GM12892 (cell line): ENCODE results near the gene PRDM5.

Experiments used
- DNase-seq: peaks from one replicate; pipeline ENCODE4 v3.0.0; 2011; ENCODE audit not compliant: insufficient read length
- FAIRE-seq: peaks from 2 replicates; lab custom pipeline; 2011; peaks lifted over from hg19 to GRCh38; lab: Jason Lieb, UNC
- POLR2A ChIP-seq: IDR thresholded peaks from 2 replicates; pipeline ENCODE4 v1.6.1; 2011; ENCODE audit warnings: low read depth, low read length, control low read depth
- POLR2AphosphoS5 ChIP-seq: IDR thresholded peaks from 2 replicates; pipeline ENCODE4 v1.6.1; 2011; ENCODE audit warnings: low read depth, low read length, control low read depth
- TAF1 ChIP-seq: IDR thresholded peaks from 2 replicates; pipeline ENCODE4 v1.6.1; 2011; ENCODE audit warnings: low read depth, mild to moderate bottlenecking, control low read depth, low read length, borderline replicate concordance

Gene PRDM5

DNA sequence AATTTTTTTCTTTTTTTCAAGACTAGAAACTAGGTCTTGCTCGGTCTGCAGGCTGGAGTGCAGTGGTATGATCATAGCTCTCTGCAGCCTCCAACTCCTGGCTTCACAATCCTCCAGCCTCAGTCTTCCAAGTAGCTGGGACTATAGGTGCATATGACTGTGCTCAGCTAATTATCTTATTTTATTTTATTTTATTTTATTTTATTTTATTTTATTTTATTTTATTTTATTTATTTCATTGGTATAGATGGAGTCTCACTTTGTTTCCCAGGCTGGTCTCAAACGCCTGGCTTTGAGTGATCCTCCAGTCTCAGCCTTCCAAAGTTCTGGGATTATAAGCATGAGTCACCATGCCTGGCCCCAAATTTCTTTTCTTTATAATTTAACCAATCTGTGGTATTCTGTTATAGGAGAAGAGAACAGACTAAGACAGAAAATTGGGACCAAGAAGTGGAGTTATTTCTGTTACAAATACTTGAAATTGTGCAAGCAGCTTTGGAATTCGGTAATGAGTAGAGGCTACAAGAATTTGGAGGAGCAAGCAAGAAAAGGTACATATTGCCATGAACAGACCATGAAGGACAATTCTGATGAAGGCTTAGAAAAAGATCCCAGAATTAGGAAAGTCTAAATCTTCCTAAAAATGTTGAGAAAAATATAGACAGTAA is 4.0 kb upstream of the PRDM5 start:
- FAIRE-seq (no peak), DNase-seq (no peak)
- TF ChIP-seq POLR2A (no peak), POLR2AphosphoS5 (no peak), TAF1 (no peak)

DNA sequence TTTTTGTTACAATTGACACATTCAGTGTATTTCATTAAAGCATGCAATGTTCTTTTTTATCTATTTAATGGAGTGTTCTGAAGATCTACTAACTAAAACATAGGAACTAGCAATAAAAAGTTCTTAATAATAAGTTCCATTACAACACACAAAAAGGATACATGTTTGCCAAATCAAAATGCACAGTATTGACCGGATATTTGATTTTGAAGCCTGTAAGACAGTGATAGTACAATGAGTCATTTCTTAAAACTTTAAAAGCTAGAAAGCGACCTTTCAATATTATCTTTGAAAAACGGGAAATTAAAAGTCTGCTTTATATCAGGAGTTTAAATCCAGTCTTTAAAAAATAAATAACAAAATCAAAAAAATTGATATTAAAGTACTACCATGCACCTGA is 2.4 kb upstream of the PRDM5 start:
- FAIRE-seq: no peak
- no peak for TF ChIP-seq POLR2AphosphoS5
- TF ChIP-seq TAF1: no peak
- TF ChIP-seq POLR2A: no peak

DNA sequence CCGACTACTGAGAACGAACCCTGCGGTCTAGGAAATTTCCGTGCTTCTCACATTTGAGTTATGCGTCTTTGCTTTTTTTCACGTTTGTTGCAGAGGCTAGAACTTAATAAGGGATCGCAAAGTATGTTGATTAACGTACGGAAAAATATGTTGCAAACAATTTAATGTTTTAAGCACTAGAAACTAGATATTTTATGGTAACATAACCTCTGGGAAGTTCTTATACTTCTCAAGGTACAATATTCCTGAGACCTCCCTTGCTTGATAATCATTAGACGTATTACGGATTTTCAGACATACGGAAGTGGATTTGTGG is 639 bp upstream of the PRDM5 start:
- FAIRE-seq (no peak), DNase-seq (no peak)
- TF ChIP-seq TAF1 (no peak), POLR2A (no peak), POLR2AphosphoS5 (no peak)

More for the DNA sequence above, 2.4 kb upstream of the PRDM5 start:
- no peak for DNase-seq

DNA sequence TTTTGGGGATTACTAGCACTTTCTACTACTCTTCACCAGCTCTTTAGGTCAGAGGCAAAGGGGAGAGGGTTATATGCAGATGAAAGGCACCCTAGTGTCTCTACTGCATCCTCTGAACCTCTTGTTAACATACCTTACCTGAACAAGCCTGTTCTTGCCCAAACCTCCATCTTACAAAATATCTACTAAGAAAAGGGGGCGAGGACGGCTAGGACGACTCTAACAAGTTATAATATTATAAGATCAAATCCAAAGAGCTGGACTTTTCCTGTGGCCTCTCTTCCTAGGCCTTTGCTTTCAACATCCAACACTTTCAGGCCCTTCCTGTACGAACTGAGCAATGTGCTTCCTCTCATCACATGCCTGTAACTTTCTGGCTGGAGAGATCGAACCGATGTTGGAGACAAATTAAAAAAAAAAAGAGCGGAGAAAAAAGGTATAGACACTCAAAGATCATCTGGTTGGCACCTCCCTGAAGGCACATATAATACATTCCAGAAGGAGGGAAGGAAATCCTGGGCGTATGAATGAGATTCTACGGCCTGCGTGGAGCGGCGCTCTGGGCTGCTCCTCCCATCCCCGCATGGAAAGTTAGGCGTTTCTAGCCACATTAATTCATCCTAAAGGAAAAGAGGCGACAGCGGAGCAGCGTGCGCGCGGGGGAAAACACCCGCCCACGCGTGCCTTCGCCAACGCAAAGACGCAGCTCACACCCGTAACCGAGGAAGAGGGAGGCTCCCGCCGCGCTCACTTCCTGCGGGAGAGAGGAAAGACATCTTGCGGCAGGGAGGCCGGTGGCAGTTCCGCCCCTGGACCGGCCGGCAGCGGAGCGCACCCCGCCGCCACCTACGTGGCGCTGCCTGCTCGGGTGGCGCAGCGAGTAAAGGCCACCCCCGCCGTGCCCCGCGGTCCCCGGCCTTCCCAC is 808 bp downstream of the PRDM5 start:
- FAIRE-seq (no peak), DNase-seq (no peak)
- TF ChIP-seq TAF1 (no peak), POLR2AphosphoS5 (no peak)

DNA sequence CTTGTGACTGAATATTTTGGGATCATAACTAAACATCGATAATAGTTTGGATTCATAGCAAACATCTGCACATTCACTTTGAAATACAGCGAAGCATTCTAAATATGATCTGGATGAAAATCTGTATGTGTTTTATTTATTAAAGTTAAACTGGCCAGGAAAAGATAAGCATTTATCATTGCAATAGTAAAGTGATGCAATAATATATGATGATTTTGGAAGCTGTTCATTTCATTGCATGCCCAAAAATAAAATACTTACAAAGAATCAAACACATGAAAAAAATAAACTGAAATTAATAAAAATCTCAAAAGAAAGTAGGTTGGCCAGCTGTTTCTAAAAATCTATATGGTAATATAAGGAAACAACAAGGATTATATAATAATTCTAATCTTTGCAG is 1.9 kb downstream of the PRDM5 start:
- TF ChIP-seq POLR2A (no peak), POLR2AphosphoS5 (no peak), TAF1 (no peak)
- no peak for DNase-seq
- no peak for FAIRE-seq

DNA sequence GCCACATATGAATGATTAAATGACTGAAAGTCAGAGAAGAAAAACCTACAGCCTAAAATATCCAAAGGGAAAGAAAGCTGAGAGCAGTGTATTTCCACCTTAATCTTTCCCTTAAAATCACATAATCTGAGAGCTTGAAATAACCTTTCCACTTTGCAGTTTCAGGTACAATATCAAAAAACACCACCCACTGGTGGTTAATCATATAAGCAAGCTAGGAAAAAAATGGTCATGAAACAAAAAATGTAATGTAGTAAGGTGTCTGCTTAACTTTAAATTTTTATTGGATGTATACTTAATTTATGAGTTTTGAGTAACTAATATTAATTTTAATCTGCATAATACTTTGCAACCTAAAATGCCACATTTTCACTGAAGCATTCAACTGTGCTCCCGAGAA is 3.2 kb downstream of the PRDM5 start:
- DNase-seq (no peak), FAIRE-seq (peak; percentile 27)
- TF ChIP-seq POLR2AphosphoS5 (no peak), POLR2A (no peak), TAF1 (no peak)

DNA sequence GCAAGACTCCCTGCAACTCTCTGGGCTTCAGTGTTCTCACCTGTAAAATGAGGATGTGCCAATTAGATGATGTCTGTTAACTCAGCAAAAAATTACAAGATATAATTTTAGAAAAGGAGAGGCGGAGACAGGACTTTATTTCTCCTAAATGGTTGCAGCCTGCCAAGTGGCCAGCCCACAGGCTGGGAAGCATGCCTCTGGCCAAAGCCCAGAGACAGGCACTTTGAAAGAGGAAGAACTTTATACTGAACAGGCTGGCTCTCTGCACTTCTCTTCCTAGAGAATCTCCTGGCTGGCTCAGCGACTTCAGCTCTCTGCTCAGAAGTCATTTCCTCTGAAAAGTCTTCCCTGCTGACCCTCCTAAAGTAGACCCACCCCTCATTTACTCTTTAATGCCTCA is 3.7 kb downstream of the PRDM5 start:
- TF ChIP-seq TAF1 (no peak), POLR2A (no peak), POLR2AphosphoS5 (no peak)
- FAIRE-seq: no peak

DNA sequence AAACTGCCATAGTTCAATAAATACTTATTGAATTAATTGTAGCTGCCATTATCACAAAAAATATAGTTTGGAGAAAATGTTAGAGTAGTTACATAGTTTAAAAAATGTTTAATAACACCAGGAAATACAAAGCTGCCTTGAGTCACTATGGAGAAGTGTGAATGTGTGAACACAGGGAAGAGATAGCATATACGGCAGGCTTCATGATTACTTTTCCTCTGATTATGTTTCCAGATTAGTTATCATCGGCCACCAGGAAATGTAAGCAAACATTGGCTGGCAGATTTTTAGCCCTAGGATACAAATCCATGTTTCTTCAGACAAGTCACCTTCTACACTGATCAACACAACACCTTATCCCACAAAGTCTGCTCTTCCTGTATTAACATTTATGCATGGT is 4.4 kb downstream of the PRDM5 start:
- DNase-seq: no peak
- no peak for FAIRE-seq
- no peak for TF ChIP-seq POLR2AphosphoS5
- no peak for TF ChIP-seq TAF1
- no peak for TF ChIP-seq POLR2A

More for the DNA sequence above, 3.7 kb downstream of the PRDM5 start:
- no peak for DNase-seq

DNA sequence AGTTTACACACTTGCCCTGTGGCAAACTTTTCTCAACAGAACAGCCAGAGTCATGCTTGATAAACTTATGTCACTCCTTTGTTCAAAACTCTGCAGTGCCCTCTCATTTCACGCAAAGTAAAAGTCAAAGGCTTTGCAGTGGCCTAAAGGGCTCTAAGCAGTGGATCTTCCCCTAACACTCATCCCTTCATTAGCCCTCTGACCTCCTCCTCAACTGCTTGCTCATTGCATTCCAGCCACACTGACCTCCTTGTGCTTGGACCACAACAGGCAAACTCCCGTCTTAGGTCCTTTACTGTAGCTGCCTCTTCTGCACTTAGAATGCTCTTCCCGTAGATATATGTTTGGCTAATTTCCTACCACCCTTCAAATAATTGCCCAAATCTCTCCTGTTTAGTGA is 5.6 kb downstream of the PRDM5 start:
- no peak for FAIRE-seq
- no peak for DNase-seq
- TF ChIP-seq POLR2AphosphoS5 (no peak), POLR2A (no peak), TAF1 (no peak)

DNA sequence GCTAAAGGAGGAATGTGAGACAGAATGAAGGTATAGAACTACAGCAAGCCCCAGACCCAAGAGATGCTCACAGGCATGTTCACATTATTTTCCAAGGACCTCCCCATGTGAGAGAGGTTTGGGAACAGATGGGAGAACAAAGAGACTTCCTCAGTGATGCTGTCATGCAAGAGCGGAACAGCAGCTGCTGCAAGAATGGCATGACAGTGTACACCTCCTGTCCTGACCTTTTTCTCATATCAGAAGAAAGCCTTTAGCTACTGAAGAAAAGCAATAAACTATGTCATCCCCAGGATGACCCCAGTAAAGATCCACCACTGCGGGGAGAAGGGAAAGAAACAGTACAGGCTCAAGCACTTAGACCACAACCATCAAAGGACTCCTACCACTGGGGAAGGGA is 7.2 kb downstream of the PRDM5 start:
- FAIRE-seq (no peak), DNase-seq (no peak)
- no peak for TF ChIP-seq POLR2A
- no peak for TF ChIP-seq POLR2AphosphoS5
- TF ChIP-seq TAF1: no peak

DNA sequence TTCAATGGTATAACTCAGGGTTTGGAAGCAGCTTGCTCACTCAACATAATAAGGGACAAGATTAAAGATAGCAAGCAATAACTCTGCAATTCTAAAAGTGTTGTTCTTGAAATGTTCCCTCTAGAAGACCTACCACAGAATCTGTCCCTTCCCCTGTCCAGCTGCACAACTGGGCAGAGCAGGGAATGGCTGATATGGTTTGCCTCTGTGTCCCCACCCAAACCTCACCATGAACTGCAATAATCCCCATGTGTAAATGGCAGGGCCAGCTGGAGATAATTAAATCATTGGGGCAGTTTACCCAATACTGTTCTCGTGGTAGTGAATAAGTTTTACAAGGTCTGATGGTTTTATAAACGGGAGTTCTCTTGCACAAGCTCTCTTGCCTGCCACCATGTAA is 19.1 kb downstream of the PRDM5 start:
- no peak for FAIRE-seq
- DNase-seq: no peak
- no peak for TF ChIP-seq POLR2AphosphoS5
- TF ChIP-seq TAF1: no peak
- no peak for TF ChIP-seq POLR2A

DNA sequence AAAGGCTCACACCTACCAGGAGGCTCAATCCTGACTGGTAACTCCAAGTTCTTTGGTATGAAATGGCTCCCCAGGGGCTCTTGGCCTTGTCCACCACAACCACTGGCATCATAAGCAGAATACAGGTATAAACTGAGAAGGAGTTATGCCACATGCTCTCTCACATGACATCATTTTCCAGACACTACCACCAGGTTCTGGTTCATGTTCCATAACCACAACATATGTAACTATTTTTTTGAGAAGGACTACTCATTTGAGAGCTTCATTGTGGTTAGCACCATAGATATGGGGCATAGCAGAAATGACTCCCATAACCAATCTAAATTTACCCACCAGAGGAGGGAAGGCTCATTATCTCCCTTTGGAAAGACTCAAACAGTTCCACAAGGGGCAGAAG is 19.6 kb downstream of the PRDM5 start:
- DNase-seq (no peak), FAIRE-seq (no peak)
- TF ChIP-seq POLR2A: no peak
- no peak for TF ChIP-seq TAF1
- no peak for TF ChIP-seq POLR2AphosphoS5
